Activated naive CD8-positive, alpha-beta T cell treated with anti-CD3 and anti-CD28 coated beads for 36 hours (primary cell): ENCODE data around the gene ENTHD1. TPM values are rescaled to one million over a fixed set of nuclear protein-coding genes. Genes with fewer than 3 reads are reported as not detected.
"Not testable (repeated sequence)": the region's sequence is repeated elsewhere in the genome, so short reads cannot be mapped to it uniquely, and the experiment has no call there.

ENCODE experiments used
- DNase-seq: peaks from one replicate; pipeline ENCODE4 v3.0.0; 2021
- H3K27ac Mint-ChIP-seq: one replicate; pipeline ENCODE4 v1.8.0; 2022; ENCODE audit warnings: mild to moderate bottlenecking, moderate library complexity, mixed read lengths
- H3K27me3 Mint-ChIP-seq: one replicate; pipeline ENCODE4 v1.8.0; 2022; ENCODE audit warnings: mild to moderate bottlenecking, mixed read lengths
- H3K36me3 Mint-ChIP-seq: one replicate; pipeline ENCODE4 v1.8.0; 2021; ENCODE audit warnings: mild to moderate bottlenecking, mixed read lengths
- H3K4me1 Mint-ChIP-seq: one replicate; pipeline ENCODE4 v1.8.0; 2021; ENCODE audit warnings: mixed read lengths
- H3K4me3 Mint-ChIP-seq: one replicate; pipeline ENCODE4 v1.8.0; 2022; ENCODE audit warnings: mild to moderate bottlenecking, moderate library complexity, mixed read lengths
- H3K9me3 Mint-ChIP-seq: one replicate; pipeline ENCODE4 v1.8.0; 2022; ENCODE audit warnings: mixed read lengths
- total RNA-seq, 2 experiments: library from RNA; stranded (reverse); gene quantifications; one replicate each; pipeline ENCODE4 v1.2.3, GENCODE V29; 2021

The ENTHD1 gene
- total RNA-seq, 2 experiments from 2014 or later, result 0.20 to 0.39 TPM

- peaks cover 87% of the 10 kb centered on the region for H3K4me1 Mint-ChIP-seq
- no peak for DNase-seq
- peaks cover 18% of the 10 kb centered on the region for H3K36me3 Mint-ChIP-seq
- H3K27ac Mint-ChIP-seq, result peak overlapping the region; percentile 98
- H3K4me3 Mint-ChIP-seq, result peak overlapping the region; percentile 66
- H3K9me3 Mint-ChIP-seq, result no peaks in the 10 kb centered on the region
- H3K27me3 Mint-ChIP-seq, result no peaks in the 10 kb centered on the region
Measured at GRCh38 chr22:39913886-39914285, 20.3 kb upstream of the ENTHD1 start.

- Mint-ChIP-seq H3K9me3 (no peaks in the 10 kb centered on the region), H3K27me3 (no peaks in the 10 kb centered on the region), H3K36me3 (peaks cover 18% of the 10 kb centered on the region), H3K27ac (peak overlapping the region; percentile 98), H3K4me1 (peaks cover 89% of the 10 kb centered on the region), H3K4me3 (peak overlapping the region; percentile 66)
- no peak for DNase-seq
Measured at GRCh38 chr22:39913321-39913720, 19.8 kb upstream of the ENTHD1 start.

GRCh38 chr22:39910876-39911613 is 17.5 kb upstream of the ENTHD1 start:
- DNase-seq, result no peak
- Mint-ChIP-seq H3K4me1 (peaks cover 83% of the 10 kb centered on the region), H3K36me3 (peaks cover 15% of the 10 kb centered on the region)

GRCh38 chr22:39908737-39909136 is 15.2 kb upstream of the ENTHD1 start:
- Mint-ChIP-seq H3K27me3 (no peaks in the 10 kb centered on the region), H3K4me1 (peaks cover 77% of the 10 kb centered on the region), H3K4me3 (peak overlapping the region; percentile 88), H3K27ac (peak overlapping the region; percentile 98), H3K9me3 (no peaks in the 10 kb centered on the region), H3K36me3 (peaks cover 22% of the 10 kb centered on the region)
- DNase-seq, result peak; percentile 46

More at GRCh38 chr22:39910876-39911613, 17.5 kb upstream of the ENTHD1 start:
- H3K27ac Mint-ChIP-seq, result peak overlapping the region; percentile 98
- H3K4me3 Mint-ChIP-seq, result peak overlapping the region; percentile 66
- no peaks in the 10 kb centered on the region for H3K27me3 Mint-ChIP-seq
- no peaks in the 10 kb centered on the region for H3K9me3 Mint-ChIP-seq

- H3K36me3 Mint-ChIP-seq, result peaks cover 22% of the 10 kb centered on the region
- no peaks in the 10 kb centered on the region for H3K27me3 Mint-ChIP-seq
- no peaks in the 10 kb centered on the region for H3K9me3 Mint-ChIP-seq
- H3K4me1 Mint-ChIP-seq, result peaks cover 71% of the 10 kb centered on the region
- peak overlapping the region; percentile 88 for H3K4me3 Mint-ChIP-seq
- DNase-seq, result no peak
- H3K27ac Mint-ChIP-seq, result peak overlapping the region; percentile 98
Measured at GRCh38 chr22:39908136-39908535, 14.6 kb upstream of the ENTHD1 start.

- H3K27ac Mint-ChIP-seq, result peak overlapping the region; percentile 98
- peaks cover 66% of the 10 kb centered on the region for H3K4me1 Mint-ChIP-seq
- no peak for DNase-seq
- H3K27me3 Mint-ChIP-seq, result no peaks in the 10 kb centered on the region
- H3K4me3 Mint-ChIP-seq, result peak overlapping the region; percentile 88
- no peaks in the 10 kb centered on the region for H3K9me3 Mint-ChIP-seq
- H3K36me3 Mint-ChIP-seq, result peaks cover 25% of the 10 kb centered on the region
Measured at GRCh38 chr22:39907605-39908097, 14.1 kb upstream of the ENTHD1 start.

GRCh38 chr22:39907047-39907446 is 13.5 kb upstream of the ENTHD1 start:
- peaks cover 60% of the 10 kb centered on the region for H3K4me1 Mint-ChIP-seq
- peak overlapping the region; percentile 88 for H3K4me3 Mint-ChIP-seq
- DNase-seq, result no peak
- peak overlapping the region; percentile 98 for H3K27ac Mint-ChIP-seq
- H3K9me3 Mint-ChIP-seq, result no peaks in the 10 kb centered on the region
- H3K36me3 Mint-ChIP-seq, result peaks cover 29% of the 10 kb centered on the region
- no peaks in the 10 kb centered on the region for H3K27me3 Mint-ChIP-seq

GRCh38 chr22:39906207-39906606 is 12.6 kb upstream of the ENTHD1 start:
- H3K27ac Mint-ChIP-seq, result peak overlapping the region; percentile 98
- no peaks in the 10 kb centered on the region for H3K9me3 Mint-ChIP-seq
- no peak for DNase-seq
- H3K4me1 Mint-ChIP-seq, result peaks cover 52% of the 10 kb centered on the region
- no peaks in the 10 kb centered on the region for H3K27me3 Mint-ChIP-seq
- H3K4me3 Mint-ChIP-seq, result peak overlapping the region; percentile 88
- peaks cover 32% of the 10 kb centered on the region for H3K36me3 Mint-ChIP-seq

GRCh38 chr22:39905687-39906086 is 12.1 kb upstream of the ENTHD1 start:
- Mint-ChIP-seq H3K4me1 (peaks cover 50% of the 10 kb centered on the region), H3K27ac (peak overlapping the region; percentile 98), H3K36me3 (peaks cover 32% of the 10 kb centered on the region), H3K27me3 (no peaks in the 10 kb centered on the region), H3K9me3 (no peaks in the 10 kb centered on the region), H3K4me3 (peak overlapping the region; percentile 88)
- no peak for DNase-seq

GRCh38 chr22:39904862-39905261 is 11.3 kb upstream of the ENTHD1 start:
- Mint-ChIP-seq H3K27me3 (no peaks in the 10 kb centered on the region), H3K9me3 (no peaks in the 10 kb centered on the region), H3K4me3 (peak overlapping the region; percentile 88), H3K27ac (peak overlapping the region; percentile 98), H3K36me3 (peaks cover 27% of the 10 kb centered on the region), H3K4me1 (peaks cover 49% of the 10 kb centered on the region)
- no peak for DNase-seq

- H3K27ac Mint-ChIP-seq, result peak overlapping the region; percentile 98
- H3K27me3 Mint-ChIP-seq, DNase-seq, H3K9me3 Mint-ChIP-seq: not testable (repeated sequence)
- peaks cover 46% of the 10 kb centered on the region for H3K4me1 Mint-ChIP-seq
- H3K4me3 Mint-ChIP-seq, result peak overlapping the region; percentile 88
- peaks cover 23% of the 10 kb centered on the region for H3K36me3 Mint-ChIP-seq
Measured at GRCh38 chr22:39904024-39904423, 10.5 kb upstream of the ENTHD1 start.

GRCh38 chr22:39901565-39902146 is 8.1 kb upstream of the ENTHD1 start:
- Mint-ChIP-seq H3K36me3 (peaks cover 26% of the 10 kb centered on the region), H3K4me3 (peak overlapping the region; percentile 87), H3K27ac (peak overlapping the region; percentile 99), H3K9me3 (no peaks in the 10 kb centered on the region), H3K27me3 (no peaks in the 10 kb centered on the region), H3K4me1 (peaks cover 34% of the 10 kb centered on the region)
- DNase-seq, result no peak

GRCh38 chr22:39900306-39901227 is 7.0 kb upstream of the ENTHD1 start, which contains the start of gene GRAP2:
GRAP2 (plus strand) TSS chr22:39901084; CDS start chr22:39947107, 46,023 bp downstream.
- H3K4me1 Mint-ChIP-seq, result peaks cover 27% of the 10 kb centered on the region
- H3K4me3 Mint-ChIP-seq, result peak within 1 kb of the TSS; percentile 87
- DNase-seq, result peak; percentile 75
- H3K27ac Mint-ChIP-seq, result peak within 1 kb of the TSS; percentile 99
- no peaks in the 10 kb centered on the region for H3K27me3 Mint-ChIP-seq
- no peaks in the 10 kb centered on the region for H3K9me3 Mint-ChIP-seq
- peaks cover 24% of the 10 kb centered on the region for H3K36me3 Mint-ChIP-seq

- peak overlapping the region; percentile 99 for H3K27ac Mint-ChIP-seq
- H3K36me3 Mint-ChIP-seq, result peaks cover 15% of the 10 kb centered on the region
- peaks cover 20% of the 10 kb centered on the region for H3K4me1 Mint-ChIP-seq
- DNase-seq, result no peak
- H3K27me3 Mint-ChIP-seq, result no peaks in the 10 kb centered on the region
- no peak overlapping the region for H3K4me3 Mint-ChIP-seq
- no peaks in the 10 kb centered on the region for H3K9me3 Mint-ChIP-seq
Measured at GRCh38 chr22:39898997-39899396, 5.4 kb upstream of the ENTHD1 start.

- H3K4me1 Mint-ChIP-seq, result peaks cover 20% of the 10 kb centered on the region
- DNase-seq, result no peak
- H3K27ac Mint-ChIP-seq, result no peak overlapping the region
- H3K27me3 Mint-ChIP-seq, result no peaks in the 10 kb centered on the region
- peaks cover 13% of the 10 kb centered on the region for H3K36me3 Mint-ChIP-seq
- H3K9me3 Mint-ChIP-seq, result no peaks in the 10 kb centered on the region
- no peak overlapping the region for H3K4me3 Mint-ChIP-seq
Measured at GRCh38 chr22:39897841-39898240, 4.3 kb upstream of the ENTHD1 start.
